8988T (cell line): ENCODE data around the gene LRRC15.
A peak's percentile ranks its signal among the peaks of the same experiment; 100 is the strongest.

Source experiments
- DNase-seq: peaks from one replicate; pipeline ENCODE4 v3.0.0; 2011

Gene LRRC15

DNA sequence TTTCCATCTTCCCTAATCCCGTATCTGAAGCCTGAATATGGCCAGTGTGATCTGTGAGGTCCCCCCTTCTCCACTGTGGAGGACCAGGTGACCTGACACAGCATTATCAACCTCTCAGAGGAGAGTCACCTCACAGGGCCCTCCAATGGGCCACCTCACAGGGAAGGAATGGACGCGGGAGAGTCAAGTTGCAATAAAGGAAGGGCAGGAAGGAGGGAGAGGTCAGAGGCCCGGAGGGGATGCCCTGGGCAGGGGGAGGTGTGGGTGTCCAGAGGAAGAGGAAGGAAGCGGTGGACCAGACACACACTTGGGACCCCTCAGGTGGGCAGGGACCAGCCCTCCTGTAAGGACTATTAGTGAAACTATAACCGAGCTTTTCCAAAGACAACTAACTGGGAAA lies 14.6 kb upstream of the LRRC15 start:
- DNase-seq = no peak

- no peak for DNase-seq
These were observed 13.9 kb upstream of the LRRC15 start for GRCh38 chr3:194383276-194383940.

DNA sequence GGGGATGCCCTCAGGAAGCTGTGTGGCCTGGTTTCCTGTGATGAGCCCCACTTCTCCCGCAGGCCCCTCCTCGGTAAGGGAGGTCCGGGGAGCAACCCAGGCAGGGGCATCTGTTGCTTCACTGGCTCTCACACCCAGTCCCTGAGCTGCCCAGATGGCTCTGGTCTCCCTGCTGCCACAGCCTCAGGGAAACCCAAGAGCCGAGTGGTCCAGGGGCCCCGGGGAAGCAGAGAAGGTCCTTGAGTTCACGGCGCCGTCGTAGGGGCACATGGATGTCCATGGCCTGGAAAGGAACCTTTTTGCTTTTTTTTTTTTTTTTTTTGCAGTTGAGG lies 13.3 kb upstream of the LRRC15 start:
- DNase-seq = peak; percentile 17

GRCh38 chr3:194382196-194382891 lies 12.8 kb upstream of the LRRC15 start:
- peak; percentile 6 for DNase-seq

DNA sequence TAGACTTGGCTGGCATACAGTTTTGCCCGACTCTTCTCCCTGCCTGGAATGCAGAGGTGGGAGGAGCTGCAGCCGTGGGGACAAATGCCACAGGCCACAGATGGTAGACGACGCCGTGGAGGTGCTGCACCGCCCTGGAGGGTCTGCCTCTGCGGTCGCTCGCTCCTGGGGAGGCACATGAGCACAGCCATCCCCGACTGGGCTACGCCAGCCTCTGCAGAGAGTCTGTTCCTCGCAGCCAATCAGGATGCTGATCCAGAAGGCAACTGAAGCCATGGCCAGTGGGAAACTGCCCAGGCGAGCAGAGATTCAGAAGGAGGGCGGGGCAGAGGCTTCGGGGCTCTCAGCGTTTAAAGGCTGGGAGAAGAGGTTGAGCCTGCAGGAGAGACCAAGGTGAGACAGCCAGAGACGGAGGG lies 11.9 kb upstream of the LRRC15 start:
- DNase-seq = no peak

GRCh38 chr3:194380326-194380725 lies 10.8 kb upstream of the LRRC15 start:
- DNase-seq = no peak

- no peak for DNase-seq
These were observed 10.1 kb upstream of the LRRC15 start for GRCh38 chr3:194379651-194380050.

DNA sequence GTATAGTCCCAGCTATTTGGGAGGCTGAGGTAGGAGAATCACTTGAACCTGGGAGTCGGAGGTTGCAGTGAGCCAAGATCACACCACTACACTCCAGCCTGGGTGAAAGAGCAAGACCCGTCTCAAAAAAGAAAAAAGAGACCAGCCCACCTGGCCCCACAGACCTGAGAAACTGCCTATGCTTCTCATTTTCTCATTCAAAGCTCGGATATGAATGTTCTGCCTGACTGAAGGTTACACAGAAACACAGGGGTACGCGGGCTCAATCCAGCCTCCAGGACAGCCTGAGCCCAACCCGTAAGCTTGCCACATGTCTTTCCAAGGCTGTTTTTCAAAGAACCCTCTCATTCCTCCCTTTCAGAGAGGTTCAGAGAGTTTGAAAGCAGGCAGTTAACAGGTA lies 9.7 kb upstream of the LRRC15 start:
- no peak for DNase-seq

DNA sequence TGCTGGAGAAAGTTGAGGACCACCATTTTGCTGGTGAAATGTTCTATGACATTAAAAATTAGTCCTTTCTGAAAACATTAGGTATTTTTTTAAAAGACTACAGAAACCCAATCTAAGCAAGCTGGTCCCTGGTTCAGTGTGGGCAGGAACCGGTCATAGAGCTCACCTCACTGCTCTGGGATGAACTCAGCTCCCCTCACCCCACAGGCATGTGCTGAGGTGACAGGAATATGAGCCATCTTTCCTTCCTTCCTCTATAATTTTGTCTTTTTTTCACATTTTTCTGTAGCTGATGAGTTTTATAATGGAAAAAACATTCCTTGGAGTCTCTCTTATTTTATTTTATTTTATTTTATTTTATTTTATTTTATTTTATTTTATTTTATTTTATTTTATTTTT lies 8.2 kb upstream of the LRRC15 start:
- DNase-seq = no peak

GRCh38 chr3:194376241-194376560 lies 6.7 kb upstream of the LRRC15 start:
- no peak for DNase-seq

DNA sequence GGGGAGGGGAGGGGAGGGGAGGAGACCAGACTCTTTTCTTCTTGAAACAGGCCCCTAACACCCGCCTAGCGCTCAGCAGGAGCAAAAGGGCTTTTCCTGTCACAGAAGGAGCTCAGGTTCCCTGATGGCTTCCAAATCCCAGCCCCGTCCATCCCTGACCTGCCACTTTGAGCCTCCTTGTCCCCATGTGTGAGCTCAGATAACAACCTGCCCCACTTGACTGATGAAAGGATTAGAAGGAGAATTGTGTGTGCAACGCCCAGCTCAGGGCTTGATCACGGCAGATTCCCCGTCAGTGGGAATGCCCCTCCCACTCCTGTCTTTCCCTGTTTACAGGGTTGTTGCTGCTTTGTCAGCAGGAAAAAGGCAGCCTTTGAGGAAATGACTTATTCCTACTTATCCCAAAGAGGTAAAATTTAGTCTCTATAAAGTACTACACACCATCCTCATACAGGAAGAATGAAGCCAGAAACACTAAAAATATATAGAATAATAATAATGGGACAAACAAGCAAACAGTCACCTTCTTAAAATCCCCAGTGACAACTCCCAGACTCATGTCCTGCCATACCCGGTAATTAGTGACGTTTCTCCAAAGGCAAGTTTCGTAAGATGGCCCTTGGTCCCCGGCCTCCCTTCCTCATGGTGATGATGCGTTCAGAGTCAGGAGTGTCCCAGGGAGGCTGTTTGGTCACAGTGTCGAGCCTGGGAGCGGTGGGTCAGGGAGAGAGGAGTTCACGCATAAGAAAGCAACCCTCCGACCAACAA lies 6.1 kb upstream of the LRRC15 start:
- no peak for DNase-seq

DNA sequence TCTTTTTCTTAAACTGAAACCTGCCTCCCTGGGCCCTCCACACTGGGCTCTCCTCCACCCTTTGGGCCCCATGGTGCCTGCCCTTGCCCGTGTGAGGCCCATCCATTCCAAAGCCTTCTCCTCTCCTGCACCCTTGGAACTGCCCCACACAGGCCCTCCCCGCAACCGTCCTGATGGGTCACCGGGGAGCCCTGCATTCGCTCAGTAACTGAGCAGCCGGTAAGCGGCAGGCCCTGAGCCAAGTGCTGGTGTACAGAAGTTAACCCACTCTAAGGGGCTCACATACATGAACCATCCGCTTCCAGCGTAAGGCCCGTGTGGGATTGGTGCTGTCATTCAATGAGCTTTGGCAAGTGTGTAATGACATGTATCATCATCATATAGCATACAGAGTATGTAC lies 5.4 kb upstream of the LRRC15 start:
- no peak for DNase-seq

DNA sequence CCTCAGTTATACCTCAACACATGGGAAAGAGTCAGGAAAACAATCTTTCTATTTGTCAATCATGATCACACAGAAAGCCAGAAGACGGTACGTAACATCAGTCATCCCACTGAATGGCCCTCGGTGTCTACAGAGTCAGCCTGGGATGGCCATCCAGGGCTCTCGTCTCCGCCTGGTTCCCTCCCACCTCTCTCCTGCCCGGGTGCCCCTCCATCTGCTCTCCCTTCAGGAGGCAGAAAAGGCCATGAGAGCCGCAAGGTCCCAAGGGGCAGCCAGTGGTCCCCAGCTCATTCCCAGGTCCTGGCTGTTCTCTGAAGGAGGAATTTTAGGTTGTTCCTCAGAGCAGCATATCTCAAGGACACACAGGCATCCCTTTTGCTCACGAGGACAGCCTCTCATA lies 4.4 kb upstream of the LRRC15 start:
- DNase-seq = no peak

- DNase-seq = no peak
These were observed 3.5 kb upstream of the LRRC15 start for GRCh38 chr3:194373028-194373427.

GRCh38 chr3:194370753-194371152 lies 1.2 kb upstream of the LRRC15 start:
- DNase-seq = no peak

- DNase-seq = no peak
These were observed 625 bp downstream of the LRRC15 start for GRCh38 chr3:194368918-194369317.

GRCh38 chr3:194367992-194368841 lies 1.3 kb downstream of the LRRC15 start:
- no peak for DNase-seq

GRCh38 chr3:194365978-194366490 lies 3.5 kb downstream of the LRRC15 start:
- no peak for DNase-seq

GRCh38 chr3:194365526-194365925 lies 4.0 kb downstream of the LRRC15 start:
- no peak for DNase-seq

GRCh38 chr3:194364652-194365434 lies 4.7 kb downstream of the LRRC15 start:
- DNase-seq = no peak

- DNase-seq = no peak
These were observed 5.3 kb downstream of the LRRC15 start for GRCh38 chr3:194364314-194364651.

- no peak for DNase-seq
These were observed 9.0 kb downstream of the LRRC15 start for GRCh38 chr3:194360568-194360967.

DNA sequence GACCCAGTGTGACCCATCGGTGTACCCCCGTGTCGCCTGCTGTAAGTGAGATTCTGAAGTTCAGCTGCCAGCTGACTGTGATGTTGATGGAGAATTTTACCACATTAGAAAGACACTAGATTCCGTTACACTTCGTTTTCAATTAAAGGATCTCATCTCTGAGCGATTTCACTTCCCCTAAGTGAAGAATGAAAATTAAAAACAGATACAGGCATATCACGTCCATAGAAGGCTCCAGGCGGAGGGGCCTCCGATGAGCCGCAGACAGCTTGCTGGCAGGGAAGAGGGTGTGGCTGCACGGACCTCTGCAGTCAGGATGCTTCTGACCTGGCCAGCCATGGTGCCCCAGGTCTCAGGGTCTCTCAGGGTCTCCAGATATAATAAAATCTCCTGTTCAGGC lies 11.9 kb downstream of the LRRC15 start:
- no peak for DNase-seq
